HepG2 (cell line): Measurements from ENCODE around the gene CELSR3. TPM values are rescaled to one million over a fixed set of nuclear protein-coding genes. Genes with fewer than 3 reads are reported as not detected.

Source experiments
- ESRRA ChIP-seq: sonication (generic); formaldehyde crosslinking; IDR thresholded peaks from 2 replicates; pipeline ENCODE4 v1.5.1; 2020; ENCODE audit warnings: mild to moderate bottlenecking, low read depth, missing genetic modification reagents
- FOXP1 ChIP-seq, 2 experiments: fragments of 450-650 bp in 1 of 2; IDR thresholded peaks; 2 replicates each; pipeline ENCODE4 v1.6.1; 2017 to 2018; ENCODE audit warnings: antibody characterized with exemption in 1 of 2
- KDM5B ChIP-seq: sonication (generic); formaldehyde crosslinking; IDR thresholded peaks from 2 replicates; pipeline ENCODE4 v1.4.0; 2020; ENCODE audit warnings: missing genetic modification reagents, mild to moderate bottlenecking, borderline replicate concordance
- NFKB2 ChIP-seq: sonication (generic); formaldehyde crosslinking; IDR thresholded peaks from 2 replicates; pipeline ENCODE4 v1.4.0; 2020; ENCODE audit warnings: missing genetic modification reagents, borderline replicate concordance
- SMAD9 ChIP-seq: sonication (generic); formaldehyde crosslinking; IDR thresholded peaks from 2 replicates; pipeline ENCODE4 v1.5.1; 2020; ENCODE audit warnings: mild to moderate bottlenecking, missing genetic modification reagents
- ZNF317 ChIP-seq: sonication (generic); formaldehyde crosslinking; IDR thresholded peaks from 2 replicates; pipeline ENCODE4 v1.5.0; 2020; ENCODE audit warnings: mild to moderate bottlenecking, missing genetic modification reagents
- ZNF33A ChIP-seq: sonication (generic); formaldehyde crosslinking; IDR thresholded peaks from 2 replicates; pipeline ENCODE4 v1.5.1; 2020; ENCODE audit warnings: missing genetic modification reagents, mild to moderate bottlenecking, moderate library complexity, borderline replicate concordance
- ZNF558 ChIP-seq: sonication (generic); formaldehyde crosslinking; IDR thresholded peaks from 2 replicates; pipeline ENCODE4 v1.9.0; 2022; ENCODE audit warnings: mild to moderate bottlenecking, missing genetic modification reagents, borderline replicate concordance
- polyA plus RNA-seq, 8 experiments: library from polyadenylated mRNA; depleted of rRNA in 3 of 8; stranded (reverse) in 7 of 8; unstranded in 1 of 8; fragments of >200 nt; fragmentation: Illumina TruSeq in 4 of 8; extraction: Trizol in 4 of 8; gene quantifications; 2 replicates each; pipeline versions ENCODE4 v1.2.1 to v1.2.3, GENCODE V29; 2011 to 2016; ENCODE audit warnings: low read depth in 4 of 8, missing spikeins in 1 of 8, mixed read lengths in 1 of 8; ENCODE audit not compliant: insufficient read depth in 1 of 8
- total RNA-seq, 5 experiments: library from RNA; depleted of rRNA; stranded (reverse); fragments of >200 nt; fragmentation: Illumina TruSeq; extraction: Trizol; gene quantifications; 2 replicates each; pipeline ENCODE4 v1.2.3, GENCODE V29; 2016; ENCODE audit warnings: low read depth in 1 of 5
- TF ChIP-seq, protein P1 (sequence below): IDR thresholded peaks from 2 replicates; pipeline ENCODE4 v1.6.1; 2016
- TF ChIP-seq, protein P2 (sequence below): sonication (generic); formaldehyde crosslinking; IDR thresholded peaks from 2 replicates; pipeline ENCODE4 v1.5.0; 2020; ENCODE audit warnings: mild to moderate bottlenecking, missing genetic modification reagents, borderline replicate concordance
- TF ChIP-seq, protein P3 (sequence below): sonication (generic); formaldehyde crosslinking; IDR thresholded peaks from 2 replicates; pipeline ENCODE4 v1.5.0; 2020; ENCODE audit warnings: mild to moderate bottlenecking, missing genetic modification reagents
- TF ChIP-seq, protein P4 (sequence below), 2 experiments: sonication (generic) in 1 of 2; formaldehyde crosslinking in 1 of 2; IDR thresholded peaks; 2 replicates each; pipeline versions ENCODE4 v1.5.1 to v1.6.1; 2011 to 2020; ENCODE audit warnings: borderline replicate concordance in 1 of 2, low read depth in 1 of 2, low read length in 1 of 2, mild to moderate bottlenecking in 1 of 2, missing genetic modification reagents in 1 of 2, moderate library complexity in 1 of 2
- TF ChIP-seq, protein P5 (sequence below): sonication (generic); formaldehyde crosslinking; IDR thresholded peaks from 2 replicates; pipeline ENCODE4 v1.9.0; 2022; ENCODE audit warnings: missing genetic modification reagents, mild to moderate bottlenecking, borderline replicate concordance

CELSR3 gene
- total and polyA plus RNA-seq, 2 of the 13 experiments (the other 11 are each of a cell fraction or from before 2014, with no cell fraction given) = 5.4 to 6.7 TPM

DNA sequence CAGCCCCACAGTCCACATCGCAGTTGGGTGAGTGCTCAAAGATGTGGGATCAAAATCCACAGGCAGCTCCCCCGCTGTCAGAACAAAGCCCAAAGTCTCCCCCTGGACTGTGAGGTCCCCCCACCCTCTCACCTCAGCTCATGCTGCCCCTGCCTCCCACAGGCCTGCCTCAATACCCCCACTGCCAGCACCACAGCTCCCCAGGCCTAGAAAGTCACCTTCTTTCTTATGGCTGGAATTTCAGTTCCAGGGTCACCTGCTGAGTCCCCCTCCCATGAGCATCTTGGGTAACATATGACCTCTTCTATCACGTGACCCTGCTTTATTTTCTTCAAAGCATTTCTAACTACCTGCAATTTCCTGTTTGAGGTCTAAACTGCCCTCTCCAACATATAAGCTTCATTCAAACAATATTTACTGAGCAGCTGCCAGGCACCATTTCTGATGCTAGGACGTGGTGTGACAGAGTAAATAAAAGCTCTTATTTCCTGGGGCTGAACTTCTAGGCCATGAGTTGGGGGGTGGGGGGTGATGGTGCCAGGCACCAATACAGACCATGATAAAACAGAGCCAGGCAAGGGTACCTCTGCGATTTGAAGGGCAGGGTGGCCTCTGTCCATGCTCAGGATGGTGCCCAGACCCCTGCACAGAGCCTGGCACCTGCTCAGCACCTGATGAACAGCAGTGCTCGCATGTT, 38.7 kb downstream of the CELSR3 start (continued):
- TF ChIP-seq, protein P1, sequence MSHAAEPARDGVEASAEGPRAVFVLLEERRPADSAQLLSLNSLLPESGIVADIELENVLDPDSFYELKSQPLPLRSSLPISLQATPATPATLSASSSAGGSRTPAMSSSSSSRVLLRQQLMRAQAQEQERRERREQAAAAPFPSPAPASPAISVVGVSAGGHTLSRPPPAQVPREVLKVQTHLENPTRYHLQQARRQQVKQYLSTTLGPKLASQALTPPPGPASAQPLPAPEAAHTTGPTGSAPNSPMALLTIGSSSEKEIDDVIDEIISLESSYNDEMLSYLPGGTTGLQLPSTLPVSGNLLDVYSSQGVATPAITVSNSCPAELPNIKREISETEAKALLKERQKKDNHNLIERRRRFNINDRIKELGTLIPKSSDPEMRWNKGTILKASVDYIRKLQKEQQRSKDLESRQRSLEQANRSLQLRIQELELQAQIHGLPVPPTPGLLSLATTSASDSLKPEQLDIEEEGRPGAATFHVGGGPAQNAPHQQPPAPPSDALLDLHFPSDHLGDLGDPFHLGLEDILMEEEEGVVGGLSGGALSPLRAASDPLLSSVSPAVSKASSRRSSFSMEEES = peak; percentile 95
- TF ChIP-seq FOXP1 (IDR thresholded peaks at IDR 0.05) = no peak
- peak; percentile 79 for TF ChIP-seq FOXP1 (CRISPR knock-in tag; IDR thresholded peaks at IDR 0.05)
- TF ChIP-seq, protein P2, sequence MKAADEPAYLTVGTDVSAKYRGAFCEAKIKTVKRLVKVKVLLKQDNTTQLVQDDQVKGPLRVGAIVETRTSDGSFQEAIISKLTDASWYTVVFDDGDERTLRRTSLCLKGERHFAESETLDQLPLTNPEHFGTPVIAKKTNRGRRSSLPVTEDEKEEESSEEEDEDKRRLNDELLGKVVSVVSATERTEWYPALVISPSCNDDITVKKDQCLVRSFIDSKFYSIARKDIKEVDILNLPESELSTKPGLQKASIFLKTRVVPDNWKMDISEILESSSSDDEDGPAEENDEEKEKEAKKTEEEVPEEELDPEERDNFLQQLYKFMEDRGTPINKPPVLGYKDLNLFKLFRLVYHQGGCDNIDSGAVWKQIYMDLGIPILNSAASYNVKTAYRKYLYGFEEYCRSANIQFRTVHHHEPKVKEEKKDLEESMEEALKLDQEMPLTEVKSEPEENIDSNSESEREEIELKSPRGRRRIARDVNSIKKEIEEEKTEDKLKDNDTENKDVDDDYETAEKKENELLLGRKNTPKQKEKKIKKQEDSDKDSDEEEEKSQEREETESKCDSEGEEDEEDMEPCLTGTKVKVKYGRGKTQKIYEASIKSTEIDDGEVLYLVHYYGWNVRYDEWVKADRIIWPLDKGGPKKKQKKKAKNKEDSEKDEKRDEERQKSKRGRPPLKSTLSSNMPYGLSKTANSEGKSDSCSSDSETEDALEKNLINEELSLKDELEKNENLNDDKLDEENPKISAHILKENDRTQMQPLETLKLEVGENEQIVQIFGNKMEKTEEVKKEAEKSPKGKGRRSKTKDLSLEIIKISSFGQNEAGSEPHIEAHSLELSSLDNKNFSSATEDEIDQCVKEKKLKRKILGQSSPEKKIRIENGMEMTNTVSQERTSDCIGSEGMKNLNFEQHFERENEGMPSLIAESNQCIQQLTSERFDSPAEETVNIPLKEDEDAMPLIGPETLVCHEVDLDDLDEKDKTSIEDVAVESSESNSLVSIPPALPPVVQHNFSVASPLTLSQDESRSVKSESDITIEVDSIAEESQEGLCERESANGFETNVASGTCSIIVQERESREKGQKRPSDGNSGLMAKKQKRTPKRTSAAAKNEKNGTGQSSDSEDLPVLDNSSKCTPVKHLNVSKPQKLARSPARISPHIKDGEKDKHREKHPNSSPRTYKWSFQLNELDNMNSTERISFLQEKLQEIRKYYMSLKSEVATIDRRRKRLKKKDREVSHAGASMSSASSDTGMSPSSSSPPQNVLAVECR (CRISPR knock-in tag) = peak; percentile 52; the same call in 1 of the 2 replicates
- TF ChIP-seq, protein P3, sequence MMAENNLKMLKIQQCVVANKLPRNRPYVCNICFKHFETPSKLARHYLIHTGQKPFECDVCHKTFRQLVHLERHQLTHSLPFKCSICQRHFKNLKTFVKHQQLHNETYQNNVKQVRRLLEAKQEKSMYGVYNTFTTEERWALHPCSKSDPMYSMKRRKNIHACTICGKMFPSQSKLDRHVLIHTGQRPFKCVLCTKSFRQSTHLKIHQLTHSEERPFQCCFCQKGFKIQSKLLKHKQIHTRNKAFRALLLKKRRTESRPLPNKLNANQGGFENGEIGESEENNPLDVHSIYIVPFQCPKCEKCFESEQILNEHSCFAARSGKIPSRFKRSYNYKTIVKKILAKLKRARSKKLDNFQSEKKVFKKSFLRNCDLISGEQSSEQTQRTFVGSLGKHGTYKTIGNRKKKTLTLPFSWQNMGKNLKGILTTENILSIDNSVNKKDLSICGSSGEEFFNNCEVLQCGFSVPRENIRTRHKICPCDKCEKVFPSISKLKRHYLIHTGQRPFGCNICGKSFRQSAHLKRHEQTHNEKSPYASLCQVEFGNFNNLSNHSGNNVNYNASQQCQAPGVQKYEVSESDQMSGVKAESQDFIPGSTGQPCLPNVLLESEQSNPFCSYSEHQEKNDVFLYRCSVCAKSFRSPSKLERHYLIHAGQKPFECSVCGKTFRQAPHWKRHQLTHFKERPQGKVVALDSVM (CRISPR knock-in tag) = 0 out of 2 replicates have a peak, but pooled peaks have one; percentile 11
- no peak for TF ChIP-seq SMAD9 (CRISPR knock-in tag)
- peak; percentile 35; the same call in 1 of the 2 replicates for TF ChIP-seq ESRRA (CRISPR knock-in tag)
- 0 out of 2 replicates have a peak, but pooled peaks have one; percentile 46 for TF ChIP-seq NFKB2
- peak; percentile 44; the same call in 1 of the 2 replicates for TF ChIP-seq ZNF317 (CRISPR knock-in tag)
- TF ChIP-seq, protein P4, sequence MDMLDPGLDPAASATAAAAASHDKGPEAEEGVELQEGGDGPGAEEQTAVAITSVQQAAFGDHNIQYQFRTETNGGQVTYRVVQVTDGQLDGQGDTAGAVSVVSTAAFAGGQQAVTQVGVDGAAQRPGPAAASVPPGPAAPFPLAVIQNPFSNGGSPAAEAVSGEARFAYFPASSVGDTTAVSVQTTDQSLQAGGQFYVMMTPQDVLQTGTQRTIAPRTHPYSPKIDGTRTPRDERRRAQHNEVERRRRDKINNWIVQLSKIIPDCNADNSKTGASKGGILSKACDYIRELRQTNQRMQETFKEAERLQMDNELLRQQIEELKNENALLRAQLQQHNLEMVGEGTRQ (IDR thresholded peaks at IDR 0.05; ENCODE audit: low read depth, low read length) = peak; percentile 87
- TF ChIP-seq, protein P4 (CRISPR knock-in tag; IDR thresholded peaks at IDR 0.05; ENCODE audit: borderline replicate concordance) = peak; percentile 91; the same call in 1 of the 2 replicates
- peak; percentile 26; the same call in 1 of the 2 replicates for TF ChIP-seq KDM5B (CRISPR knock-in tag)
- TF ChIP-seq, protein P5, sequence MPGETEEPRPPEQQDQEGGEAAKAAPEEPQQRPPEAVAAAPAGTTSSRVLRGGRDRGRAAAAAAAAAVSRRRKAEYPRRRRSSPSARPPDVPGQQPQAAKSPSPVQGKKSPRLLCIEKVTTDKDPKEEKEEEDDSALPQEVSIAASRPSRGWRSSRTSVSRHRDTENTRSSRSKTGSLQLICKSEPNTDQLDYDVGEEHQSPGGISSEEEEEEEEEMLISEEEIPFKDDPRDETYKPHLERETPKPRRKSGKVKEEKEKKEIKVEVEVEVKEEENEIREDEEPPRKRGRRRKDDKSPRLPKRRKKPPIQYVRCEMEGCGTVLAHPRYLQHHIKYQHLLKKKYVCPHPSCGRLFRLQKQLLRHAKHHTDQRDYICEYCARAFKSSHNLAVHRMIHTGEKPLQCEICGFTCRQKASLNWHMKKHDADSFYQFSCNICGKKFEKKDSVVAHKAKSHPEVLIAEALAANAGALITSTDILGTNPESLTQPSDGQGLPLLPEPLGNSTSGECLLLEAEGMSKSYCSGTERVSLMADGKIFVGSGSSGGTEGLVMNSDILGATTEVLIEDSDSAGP (CRISPR knock-in tag) = peak; percentile 12; the same call in 1 of the 2 replicates
- TF ChIP-seq ZNF558 (CRISPR knock-in tag) = no peak
- TF ChIP-seq ZNF33A (CRISPR knock-in tag) = peak; percentile 53; the same call in 1 of the 2 replicates
